22Rv1 (cell line): Measurements from ENCODE around the gene SORL1.

Experiments
- H3K27ac ChIP-seq: fragments of 450-650 bp; 2 replicates; pipeline ENCODE4 v1.5.1; 2017
- CTCF ChIP-seq: fragments of 450-650 bp; IDR thresholded peaks from 2 replicates; pipeline ENCODE4 v1.5.1; 2017; ENCODE audit warnings: mild to moderate bottlenecking
- ZFX ChIP-seq: fragments of 450-650 bp; IDR thresholded peaks from 2 replicates; pipeline ENCODE4 v1.6.1; 2017; ENCODE audit warnings: antibody characterized with exemption, borderline replicate concordance

The SORL1 gene

GRCh38 chr11:121508449-121508848, 56.3 kb downstream of the SORL1 start:
- H3K27ac ChIP-seq: no peak overlapping the region
- TF ChIP-seq ZFX (no peak), CTCF (no peak)

- no peak for TF ChIP-seq CTCF
These were observed 58.3 kb downstream of the SORL1 start for GRCh38 chr11:121510438-121510837.

GRCh38 chr11:121512468-121513465, 60.7 kb downstream of the SORL1 start:
- TF ChIP-seq CTCF: no peak
- TF ChIP-seq ZFX: no peak
- no peak overlapping the region for H3K27ac ChIP-seq

More at GRCh38 chr11:121510438-121510837, 58.3 kb downstream of the SORL1 start:
- no peak overlapping the region for H3K27ac ChIP-seq

- H3K27ac ChIP-seq: no peak overlapping the region
These were observed 61.7 kb downstream of the SORL1 start for GRCh38 chr11:121513807-121514206.

GRCh38 chr11:121514432-121515334, 62.6 kb downstream of the SORL1 start:
- no peak for TF ChIP-seq ZFX
- no peak for TF ChIP-seq CTCF
- H3K27ac ChIP-seq: no peak overlapping the region

More at GRCh38 chr11:121513807-121514206, 61.7 kb downstream of the SORL1 start:
- no peak for TF ChIP-seq CTCF
- no peak for TF ChIP-seq ZFX

GRCh38 chr11:121515335-121515671, 63.2 kb downstream of the SORL1 start:
- no peak for TF ChIP-seq ZFX
- H3K27ac ChIP-seq: no peak overlapping the region

- TF ChIP-seq ZFX: no peak
- TF ChIP-seq CTCF: no peak
- no peak overlapping the region for H3K27ac ChIP-seq
These were observed 65.9 kb downstream of the SORL1 start for GRCh38 chr11:121517996-121518395.
